A673 (cell line): ENCODE results near the gene HID1.

Experiments
- EZH2 ChIP-seq: fragments of 200-600 bp; sonication (generic); IDR thresholded peaks from 2 replicates; pipeline ENCODE4 v1.6.1; 2017; ENCODE audit warnings: borderline replicate concordance, low read depth, mild to moderate bottlenecking, mixed read lengths, antibody characterized with exemption, low read length; ENCODE audit not compliant: poor library complexity, severe bottlenecking
- TF ChIP-seq, protein P1 (sequence below): fragments of 300-800, 200-600 bp; sonication (generic); conservative IDR thresholded peaks from 2 replicates; pipeline ENCODE4 v1.5.1; 2017; ENCODE audit warnings: low read depth, mild to moderate bottlenecking, antibody characterized with exemption, low read length, moderate library complexity, mixed read lengths

DNA sequence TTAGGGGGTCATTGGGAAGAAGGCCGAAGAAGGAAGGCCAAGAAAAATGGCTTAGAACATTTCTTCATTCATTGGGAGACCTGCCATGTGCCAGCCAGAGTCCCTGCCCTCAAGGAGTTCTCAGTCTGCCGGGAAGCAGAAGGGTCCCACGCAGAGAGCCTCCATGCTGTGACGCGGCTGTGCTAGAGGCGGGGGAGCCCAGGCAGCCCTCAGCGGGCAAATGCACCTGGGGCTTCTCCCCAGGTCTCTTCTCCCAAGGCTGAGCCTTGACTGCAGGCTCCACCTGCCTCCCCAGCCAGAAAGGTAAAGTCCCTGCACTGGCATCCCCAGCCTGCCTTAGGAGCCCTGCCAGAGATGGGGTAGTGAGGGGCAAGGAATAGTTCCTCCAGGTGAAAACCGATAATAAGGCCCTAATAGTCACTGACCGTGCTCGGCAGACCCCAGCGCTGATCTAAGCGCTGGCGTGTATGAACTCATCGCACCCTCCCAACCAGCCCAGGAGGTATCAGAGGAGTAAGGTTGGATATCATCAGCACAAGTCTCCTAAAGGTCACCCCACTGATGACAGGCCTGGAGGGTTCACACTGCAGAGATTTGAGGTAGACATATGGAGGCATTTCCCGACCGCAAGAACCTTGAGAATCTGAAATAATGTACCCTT, 8.9 kb upstream of the HID1 start:
- no peak for TF ChIP-seq EZH2
- TF ChIP-seq, protein P1, sequence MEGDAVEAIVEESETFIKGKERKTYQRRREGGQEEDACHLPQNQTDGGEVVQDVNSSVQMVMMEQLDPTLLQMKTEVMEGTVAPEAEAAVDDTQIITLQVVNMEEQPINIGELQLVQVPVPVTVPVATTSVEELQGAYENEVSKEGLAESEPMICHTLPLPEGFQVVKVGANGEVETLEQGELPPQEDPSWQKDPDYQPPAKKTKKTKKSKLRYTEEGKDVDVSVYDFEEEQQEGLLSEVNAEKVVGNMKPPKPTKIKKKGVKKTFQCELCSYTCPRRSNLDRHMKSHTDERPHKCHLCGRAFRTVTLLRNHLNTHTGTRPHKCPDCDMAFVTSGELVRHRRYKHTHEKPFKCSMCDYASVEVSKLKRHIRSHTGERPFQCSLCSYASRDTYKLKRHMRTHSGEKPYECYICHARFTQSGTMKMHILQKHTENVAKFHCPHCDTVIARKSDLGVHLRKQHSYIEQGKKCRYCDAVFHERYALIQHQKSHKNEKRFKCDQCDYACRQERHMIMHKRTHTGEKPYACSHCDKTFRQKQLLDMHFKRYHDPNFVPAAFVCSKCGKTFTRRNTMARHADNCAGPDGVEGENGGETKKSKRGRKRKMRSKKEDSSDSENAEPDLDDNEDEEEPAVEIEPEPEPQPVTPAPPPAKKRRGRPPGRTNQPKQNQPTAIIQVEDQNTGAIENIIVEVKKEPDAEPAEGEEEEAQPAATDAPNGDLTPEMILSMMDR, result no peak
